ENCODE data around the gene ACTN2.

ACTN2 gene

DNA sequence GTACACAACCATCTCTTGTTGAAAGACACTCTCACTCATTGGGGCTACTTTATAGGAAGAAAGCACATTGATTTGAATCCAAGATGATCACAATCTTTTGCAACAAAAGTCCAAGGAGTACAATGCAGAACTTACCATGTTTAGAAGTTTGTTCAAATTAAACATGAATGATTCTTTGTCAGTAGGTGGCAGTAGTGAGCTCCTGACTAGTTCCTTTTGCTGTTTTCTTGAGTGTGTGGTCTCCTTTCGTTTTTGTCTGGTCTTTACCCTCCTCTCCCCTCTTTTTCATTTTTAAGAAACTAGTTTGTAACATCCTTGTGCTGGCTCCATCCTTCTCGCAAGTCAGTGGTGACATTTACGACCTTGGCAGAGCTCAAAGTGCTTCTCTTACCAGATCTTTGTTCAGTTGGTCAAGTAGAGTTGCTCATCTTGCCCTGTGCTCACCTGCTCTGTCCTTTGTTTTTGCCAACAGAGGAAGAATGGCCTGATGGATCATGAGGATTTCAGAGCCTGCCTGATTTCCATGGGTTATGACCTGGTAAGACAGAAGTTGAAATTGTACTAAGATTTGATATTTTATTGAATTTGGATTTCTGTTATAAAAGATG lies 73.1 kb downstream of the ACTN2 start:
- Mint-ChIP-seq H3K4me1 (peaks cover 3% of the 10 kb centered on the region), H3K27me3 (no peaks in the 10 kb centered on the region), H3K9me3 (no peaks in the 10 kb centered on the region), H3K4me3 (no peak overlapping the region), H3K27ac (no peak overlapping the region), H3K36me3 (no peaks in the 10 kb centered on the region)
- peak in 1 of 2 donors; percentile 34 for DNase-seq (ENCODE audit: low spot score in 2 of 2)
- ATAC-seq (ENCODE audit: low read depth) = no peak

DNA sequence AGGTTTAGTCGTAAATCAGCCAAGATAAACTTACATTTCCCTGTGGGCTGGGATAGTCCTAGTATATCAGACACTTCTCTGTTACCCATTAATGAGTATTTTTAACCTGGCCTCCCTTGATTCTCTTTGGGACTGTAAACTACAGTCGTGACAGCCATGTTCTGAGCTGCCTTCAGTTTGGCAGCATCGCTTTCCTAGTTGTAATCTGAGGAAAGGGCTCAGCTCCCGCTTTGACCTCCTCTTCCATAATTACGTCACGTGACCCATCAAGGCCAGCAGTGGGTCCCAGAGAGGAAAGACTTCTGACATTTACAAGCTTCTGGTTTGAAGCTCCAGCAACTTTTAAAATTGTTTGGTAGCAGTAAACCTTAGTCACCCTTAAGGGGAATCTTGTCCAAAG lies 74.2 kb downstream of the ACTN2 start:
- Mint-ChIP-seq H3K4me1 (peaks cover 3% of the 10 kb centered on the region), H3K4me3 (no peak overlapping the region), H3K9me3 (no peaks in the 10 kb centered on the region), H3K36me3 (no peaks in the 10 kb centered on the region), H3K27ac (no peak overlapping the region), H3K27me3 (peaks cover 2% of the 10 kb centered on the region)
- DNase-seq (ENCODE audit: low spot score in 2 of 2) (no peak), ATAC-seq (ENCODE audit: low read depth) (no peak)

DNA sequence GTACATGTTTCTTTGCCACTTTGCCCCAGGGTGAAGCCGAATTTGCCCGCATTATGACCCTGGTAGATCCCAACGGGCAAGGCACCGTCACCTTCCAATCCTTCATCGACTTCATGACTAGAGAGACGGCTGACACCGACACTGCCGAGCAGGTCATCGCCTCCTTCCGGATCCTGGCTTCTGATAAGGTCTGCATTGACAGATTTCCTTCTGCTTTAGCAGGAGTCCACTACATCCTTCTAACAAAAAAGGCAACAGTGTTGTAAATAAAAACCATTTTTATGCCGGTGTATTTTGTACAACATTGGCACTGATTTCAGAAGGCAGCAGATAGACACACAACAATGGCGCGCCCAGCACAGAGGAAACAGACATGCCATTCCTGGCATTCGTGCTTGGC lies 74.7 kb downstream of the ACTN2 start:
- Mint-ChIP-seq H3K4me3 (no peak overlapping the region), H3K27ac (no peak overlapping the region), H3K9me3 (no peaks in the 10 kb centered on the region), H3K36me3 (no peaks in the 10 kb centered on the region), H3K27me3 (peaks cover 4% of the 10 kb centered on the region), H3K4me1 (peaks cover 3% of the 10 kb centered on the region)
- ATAC-seq (ENCODE audit: low read depth) = no peak
- DNase-seq (ENCODE audit: low spot score in 2 of 2) = no peak

DNA sequence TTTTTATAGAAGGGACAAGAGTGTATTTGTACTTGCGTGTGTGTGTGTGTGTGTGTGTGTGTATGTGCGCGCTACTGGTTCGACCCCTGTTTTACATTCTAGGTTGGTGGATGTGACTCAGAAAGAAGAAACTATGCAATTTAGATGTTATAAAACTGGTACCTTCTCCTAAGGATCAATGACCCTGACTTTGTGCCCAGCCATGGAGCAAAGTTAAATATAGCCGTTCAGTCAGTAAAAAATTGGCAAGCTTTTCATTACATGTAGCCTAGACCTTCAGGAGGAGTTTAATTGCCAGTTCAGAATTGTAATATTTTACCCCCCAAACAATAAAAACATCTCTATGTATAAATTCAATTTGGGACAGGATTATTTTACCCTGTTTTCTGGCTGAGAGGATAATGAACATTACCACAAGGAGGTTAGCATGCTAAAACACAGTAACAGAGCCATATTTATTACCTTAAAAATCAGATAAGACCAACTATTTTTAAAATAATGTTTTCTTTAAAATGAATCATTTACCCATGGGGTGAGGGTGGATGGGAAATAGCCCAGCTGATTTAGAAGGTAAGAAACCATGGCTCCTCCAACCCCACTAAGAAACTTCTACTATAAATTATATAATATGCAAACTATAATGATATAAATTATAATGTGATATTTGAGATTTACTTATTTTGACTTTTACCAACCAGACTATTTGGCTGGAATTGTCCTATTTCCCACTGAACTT lies 75.3 kb downstream of the ACTN2 start:
- no peak overlapping the region for H3K4me3 Mint-ChIP-seq

DNA sequence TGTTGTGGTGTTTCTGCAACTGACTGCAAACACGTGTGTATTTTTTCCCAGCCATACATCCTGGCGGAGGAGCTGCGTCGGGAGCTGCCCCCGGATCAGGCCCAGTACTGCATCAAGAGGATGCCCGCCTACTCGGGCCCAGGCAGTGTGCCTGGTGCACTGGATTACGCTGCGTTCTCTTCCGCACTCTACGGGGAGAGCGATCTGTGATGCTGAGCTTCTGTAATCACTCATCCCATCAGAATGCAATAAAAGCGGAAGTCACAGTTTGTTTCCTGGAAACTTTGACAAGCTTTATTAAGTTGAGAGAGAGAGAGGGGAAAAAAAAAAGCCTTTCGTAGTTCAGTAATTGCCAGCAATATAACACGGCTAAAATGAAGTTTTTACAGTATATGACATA lies 76.1 kb downstream of the ACTN2 start:
- H3K4me3 Mint-ChIP-seq = no peak overlapping the region
- H3K27ac Mint-ChIP-seq = no peak overlapping the region
- no peak for ATAC-seq (ENCODE audit: low read depth)
- no peaks in the 10 kb centered on the region for H3K36me3 Mint-ChIP-seq
- no peak for DNase-seq (ENCODE audit: low spot score in 2 of 2)
- H3K4me1 Mint-ChIP-seq = peaks cover 3% of the 10 kb centered on the region
- H3K9me3 Mint-ChIP-seq = no peaks in the 10 kb centered on the region
- peaks cover 4% of the 10 kb centered on the region for H3K27me3 Mint-ChIP-seq

More for the DNA sequence above, 75.3 kb downstream of the ACTN2 start:
- H3K27ac Mint-ChIP-seq = no peak overlapping the region
- ATAC-seq (ENCODE audit: low read depth) (no peak), DNase-seq (ENCODE audit: low spot score in 2 of 2) (no peak)
- peaks cover 3% of the 10 kb centered on the region for H3K4me1 Mint-ChIP-seq
- H3K27me3 Mint-ChIP-seq = peaks cover 4% of the 10 kb centered on the region
- no peaks in the 10 kb centered on the region for H3K9me3 Mint-ChIP-seq
- no peaks in the 10 kb centered on the region for H3K36me3 Mint-ChIP-seq

DNA sequence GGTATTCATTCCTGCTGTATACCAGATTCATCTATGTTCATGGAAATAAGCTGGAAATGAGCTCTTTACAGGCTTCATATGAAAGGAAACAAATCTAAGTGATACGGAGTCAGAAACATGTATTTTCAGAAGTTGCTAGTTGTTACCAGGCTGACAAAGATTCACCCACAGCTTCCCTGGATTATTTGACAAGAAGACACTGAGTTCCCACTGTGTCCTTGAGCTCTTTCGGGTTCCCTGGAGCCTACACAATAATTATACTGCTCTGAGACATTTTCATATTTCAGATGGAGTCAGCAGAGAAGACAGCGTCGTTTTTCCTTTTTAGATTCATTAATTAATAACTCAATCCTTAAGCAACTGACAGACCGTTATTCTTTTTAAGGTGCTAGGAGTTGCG lies 79.5 kb downstream of the ACTN2 start:
- H3K4me1 Mint-ChIP-seq = no peaks in the 10 kb centered on the region
- no peak overlapping the region for H3K4me3 Mint-ChIP-seq
- no peak for DNase-seq (ENCODE audit: low spot score in 2 of 2)
- no peaks in the 10 kb centered on the region for H3K36me3 Mint-ChIP-seq
- no peak overlapping the region for H3K27ac Mint-ChIP-seq
- no peak for ATAC-seq (ENCODE audit: low read depth)
- peaks cover 11% of the 10 kb centered on the region for H3K27me3 Mint-ChIP-seq
- H3K9me3 Mint-ChIP-seq = no peaks in the 10 kb centered on the region

DNA sequence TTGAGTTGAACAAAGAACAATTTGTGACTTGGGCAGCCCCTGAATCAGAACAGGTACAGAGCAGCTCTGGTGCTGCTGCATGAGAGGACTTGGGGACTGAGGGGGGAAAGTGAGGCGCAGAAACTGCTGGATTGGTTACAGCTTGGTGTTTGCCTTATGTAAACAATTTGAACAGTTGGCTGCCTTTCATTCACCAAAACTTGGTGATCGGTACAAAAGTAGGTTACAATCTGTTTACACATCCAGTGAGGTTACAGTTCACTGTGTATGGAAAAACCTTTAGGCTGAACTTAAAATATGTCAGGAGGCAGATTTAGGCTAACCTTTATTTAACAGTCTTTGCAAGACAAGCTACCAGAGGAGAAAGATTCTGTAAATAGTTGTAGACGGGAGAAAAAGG lies 80.2 kb downstream of the ACTN2 start:
- Mint-ChIP-seq H3K27ac (no peak overlapping the region), H3K9me3 (no peaks in the 10 kb centered on the region), H3K4me3 (no peak overlapping the region), H3K4me1 (no peaks in the 10 kb centered on the region), H3K27me3 (peaks cover 11% of the 10 kb centered on the region), H3K36me3 (no peaks in the 10 kb centered on the region)
- no peak for DNase-seq (ENCODE audit: low spot score in 2 of 2)
- ATAC-seq (ENCODE audit: low read depth) = no peak

DNA sequence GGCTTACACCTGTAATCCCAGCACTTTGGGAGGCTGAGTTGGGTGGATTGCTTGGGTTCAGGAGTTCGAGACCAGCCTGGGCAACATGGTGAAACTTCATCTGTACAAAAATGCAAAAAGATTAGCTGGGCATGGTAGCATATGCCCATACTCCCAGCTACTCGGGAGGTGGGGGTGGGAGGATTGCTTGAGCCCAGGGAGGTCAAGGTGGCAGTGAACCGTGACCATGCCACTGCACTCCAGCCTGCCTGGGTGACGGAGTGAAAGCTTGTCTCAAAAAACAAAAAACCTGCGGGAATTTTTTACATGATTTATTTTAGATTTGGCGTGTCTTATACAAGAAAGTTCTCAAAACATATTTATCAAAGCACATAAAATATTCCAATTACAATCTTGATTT lies 81.0 kb downstream of the ACTN2 start:
- DNase-seq (ENCODE audit: low spot score in 2 of 2) = no peak
- Mint-ChIP-seq H3K4me1 (no peaks in the 10 kb centered on the region), H3K27me3 (peaks cover 11% of the 10 kb centered on the region), H3K36me3 (no peaks in the 10 kb centered on the region), H3K4me3 (no peak overlapping the region), H3K9me3 (no peaks in the 10 kb centered on the region), H3K27ac (no peak overlapping the region)
- no peak for ATAC-seq (ENCODE audit: low read depth)

DNA sequence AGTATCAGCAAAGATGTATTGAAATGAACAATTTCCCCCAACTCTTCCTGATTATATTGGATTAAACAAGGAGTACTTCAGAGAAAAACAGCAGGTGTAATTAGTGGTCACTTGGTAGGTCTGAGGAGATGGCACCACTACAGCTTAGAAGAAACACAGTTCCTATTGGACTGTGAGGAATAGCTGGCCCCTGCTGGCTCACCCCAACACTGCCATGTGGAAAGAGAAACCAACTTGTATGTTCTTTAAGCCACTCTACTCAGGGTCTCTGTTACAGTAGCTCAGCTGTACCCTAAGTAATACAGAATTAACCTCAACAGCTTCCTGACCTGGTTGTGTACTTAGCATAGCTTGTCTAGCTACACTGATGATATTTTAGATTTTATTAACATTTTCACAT lies 82.3 kb downstream of the ACTN2 start:
- no peak overlapping the region for H3K27ac Mint-ChIP-seq
- H3K4me3 Mint-ChIP-seq = no peak overlapping the region
- DNase-seq (ENCODE audit: low spot score in 2 of 2) (no peak), ATAC-seq (ENCODE audit: low read depth) (no peak)
- no peaks in the 10 kb centered on the region for H3K9me3 Mint-ChIP-seq
- no peaks in the 10 kb centered on the region for H3K36me3 Mint-ChIP-seq
- no peaks in the 10 kb centered on the region for H3K4me1 Mint-ChIP-seq
- peaks cover 11% of the 10 kb centered on the region for H3K27me3 Mint-ChIP-seq

DNA sequence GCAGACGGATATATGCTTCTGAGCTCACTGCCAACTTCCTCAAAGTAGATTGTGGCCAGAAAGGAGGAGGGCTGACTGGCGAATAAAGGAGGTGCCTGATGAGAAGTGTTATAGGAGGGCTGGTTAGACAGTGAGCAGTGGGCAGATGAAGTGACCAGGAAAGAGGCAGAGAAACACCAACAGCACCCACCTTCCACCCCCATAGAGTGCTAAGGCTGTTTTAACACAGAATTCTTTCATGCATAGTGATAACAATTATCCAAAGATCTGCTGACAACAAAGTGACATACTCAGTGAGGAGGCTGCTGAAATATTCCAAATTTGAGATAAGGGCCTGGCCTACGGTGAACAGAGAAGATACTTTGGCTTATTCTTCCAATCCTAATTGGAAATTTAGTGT lies 87.6 kb downstream of the ACTN2 start:
- Mint-ChIP-seq H3K36me3 (peaks cover 2% of the 10 kb centered on the region), H3K9me3 (peaks cover 4% of the 10 kb centered on the region), H3K4me1 (peaks cover 2% of the 10 kb centered on the region), H3K27ac (no peak overlapping the region), H3K27me3 (peaks cover 14% of the 10 kb centered on the region), H3K4me3 (no peak overlapping the region)
- DNase-seq (ENCODE audit: low spot score in 2 of 2) (no peak), ATAC-seq (ENCODE audit: low read depth) (no peak)

DNA sequence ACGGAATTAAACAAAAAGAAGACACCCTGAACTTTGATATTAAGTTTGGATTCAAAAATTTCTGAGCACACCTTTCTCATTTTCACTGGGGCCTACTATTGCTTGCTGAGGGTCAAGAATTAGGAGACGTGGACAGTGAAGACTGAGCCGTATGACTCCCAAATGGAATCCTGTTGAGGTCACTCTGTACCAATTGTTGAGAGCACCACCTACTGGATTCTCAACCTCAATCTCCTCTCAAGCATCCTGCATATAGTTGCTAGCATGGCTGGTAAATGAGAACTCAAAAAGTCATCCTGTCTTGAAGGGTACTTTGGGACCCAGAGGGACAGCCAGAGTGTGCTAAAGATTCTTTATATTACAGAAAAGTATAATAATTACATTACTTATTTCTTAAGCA lies 88.6 kb downstream of the ACTN2 start:
- Mint-ChIP-seq H3K4me3 (no peak overlapping the region), H3K36me3 (peaks cover 5% of the 10 kb centered on the region), H3K4me1 (peaks cover 2% of the 10 kb centered on the region), H3K9me3 (peaks cover 10% of the 10 kb centered on the region), H3K27me3 (peaks cover 16% of the 10 kb centered on the region), H3K27ac (no peak overlapping the region)
- DNase-seq (ENCODE audit: low spot score in 2 of 2) (no peak), ATAC-seq (ENCODE audit: low read depth) (no peak)

DNA sequence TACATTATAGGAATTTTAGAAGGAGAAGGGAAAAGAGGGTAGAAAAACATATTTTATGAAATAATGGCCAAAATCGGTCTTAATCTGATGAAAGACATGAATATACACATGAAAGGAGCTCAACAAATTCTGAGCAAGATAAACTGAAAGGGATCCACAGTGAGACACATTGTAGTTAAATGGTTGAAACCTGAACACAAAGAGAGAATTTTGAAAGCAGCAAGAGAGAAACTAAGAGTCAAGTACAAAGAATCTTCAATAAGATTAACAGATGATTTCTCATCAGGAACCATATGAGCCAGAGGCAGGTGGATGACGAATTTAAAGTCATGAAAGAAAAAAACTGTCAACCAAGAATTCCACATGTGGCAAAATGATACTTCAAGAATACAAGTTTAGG lies 93.0 kb downstream of the ACTN2 start:
- Mint-ChIP-seq H3K27ac (no peak overlapping the region), H3K4me3 (no peak overlapping the region), H3K27me3 (peaks cover 12% of the 10 kb centered on the region), H3K4me1 (no peaks in the 10 kb centered on the region), H3K9me3 (peaks cover 10% of the 10 kb centered on the region), H3K36me3 (peaks cover 5% of the 10 kb centered on the region)
- DNase-seq (ENCODE audit: low spot score in 2 of 2) (no peak), ATAC-seq (ENCODE audit: low read depth) (no peak)

DNA sequence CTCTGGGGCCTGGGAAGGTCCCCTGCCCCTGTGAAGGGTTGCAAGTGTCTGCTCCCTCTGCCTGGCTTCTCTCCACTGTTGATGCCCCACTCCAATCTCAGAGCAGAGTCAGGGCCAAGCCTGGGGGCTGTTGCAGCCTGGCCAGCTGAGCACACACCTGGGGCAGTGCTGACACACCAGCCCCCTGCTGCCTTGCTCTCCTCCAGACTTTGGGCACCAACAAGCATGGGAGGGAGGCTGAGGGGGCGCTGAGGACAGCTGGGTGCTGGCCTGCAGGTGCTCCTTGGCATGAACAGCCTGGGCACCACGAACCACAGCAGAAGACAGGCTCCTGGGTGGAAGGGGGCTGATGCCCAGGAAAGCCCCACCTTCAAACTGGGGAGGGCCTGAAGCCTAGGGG lies 99.2 kb downstream of the ACTN2 start:
- no peak for ATAC-seq (ENCODE audit: low read depth)
- DNase-seq (ENCODE audit: low spot score in 2 of 2) = no peak
- Mint-ChIP-seq H3K4me3 (no peak overlapping the region), H3K4me1 (no peaks in the 10 kb centered on the region), H3K9me3 (no peaks in the 10 kb centered on the region), H3K27me3 (no peaks in the 10 kb centered on the region), H3K36me3 (no peaks in the 10 kb centered on the region), H3K27ac (no peak overlapping the region)

DNA sequence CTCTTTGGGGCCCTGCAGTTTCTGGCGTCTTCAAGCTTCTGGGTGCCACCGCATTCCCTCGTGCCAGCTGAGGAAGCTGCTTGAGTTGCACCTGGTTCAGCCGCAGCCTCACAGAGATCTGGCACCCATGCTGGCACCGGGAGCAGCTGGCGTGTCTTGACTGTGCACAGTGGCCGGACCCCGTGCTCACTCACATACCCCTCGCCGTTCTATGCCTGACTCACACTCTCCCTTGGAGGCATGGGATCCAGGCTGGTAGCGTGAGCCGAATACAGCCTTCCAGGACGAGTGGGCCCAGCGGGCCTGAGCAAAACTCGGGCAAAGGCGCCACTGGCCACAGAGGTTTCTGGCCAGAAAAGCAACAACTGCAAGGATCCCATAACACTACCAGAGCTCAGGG lies 100.2 kb downstream of the ACTN2 start:
- Mint-ChIP-seq H3K36me3 (no peaks in the 10 kb centered on the region), H3K27me3 (no peaks in the 10 kb centered on the region), H3K4me3 (no peak overlapping the region), H3K27ac (no peak overlapping the region), H3K4me1 (no peaks in the 10 kb centered on the region), H3K9me3 (no peaks in the 10 kb centered on the region)
- no peak for ATAC-seq (ENCODE audit: low read depth)
- DNase-seq (ENCODE audit: low spot score in 2 of 2) = no peak

DNA sequence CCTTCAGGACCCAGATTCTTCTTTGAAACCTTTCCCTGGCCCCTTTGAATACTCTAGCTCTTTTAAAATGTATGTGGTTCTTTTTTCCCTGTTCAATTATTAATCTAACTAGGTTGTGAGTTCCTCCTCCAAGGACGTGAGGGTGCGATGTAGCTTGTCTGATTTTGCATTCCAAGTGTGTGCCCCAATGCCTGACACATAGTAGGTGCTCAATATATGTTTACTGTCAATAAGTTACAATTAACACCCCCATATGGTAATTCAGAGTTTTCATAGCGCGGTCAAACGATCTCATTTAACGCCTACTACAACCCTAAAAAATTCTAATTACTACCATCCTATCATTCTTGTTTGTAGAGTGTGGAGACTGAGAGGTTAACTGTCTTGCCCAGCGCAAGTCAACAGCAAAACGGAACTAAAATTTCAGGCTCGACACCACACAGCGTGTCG lies 108.3 kb downstream of the ACTN2 start:
- DNase-seq (ENCODE audit: low spot score in 2 of 2) (no peak), ATAC-seq (ENCODE audit: low read depth) (peak; percentile 20)
- Mint-ChIP-seq H3K36me3 (no peaks in the 10 kb centered on the region), H3K9me3 (no peaks in the 10 kb centered on the region), H3K27me3 (peaks cover 1% of the 10 kb centered on the region), H3K4me1 (peaks cover 16% of the 10 kb centered on the region), H3K27ac (peak overlapping the region; percentile 99), H3K4me3 (peak overlapping the region; percentile 96)

All from memory B cell (primary cell).